Activated gamma-delta T cell treated with anti-CD3 and anti-CD28 coated beads, Interleukin-2, amount 50 U/mL, for 16 hours (primary cell): ENCODE measurements around the gene CCND2.
A peak's percentile ranks its signal among the peaks of the same experiment; 100 is the strongest.

Source experiments
- DNase-seq: peaks from one replicate; pipeline ENCODE4 v3.0.0-alpha.2; 2020; ENCODE audit warnings: low read depth

CCND2 gene

GRCh38 chr12:4289998-4290790 lies 16.6 kb downstream of the CCND2 start:
- DNase-seq: no peak

GRCh38 chr12:4292341-4293073 lies 18.9 kb downstream of the CCND2 start:
- DNase-seq: no peak

- DNase-seq: no peak
Observed at GRCh38 chr12:4293299-4293965, 19.9 kb downstream of the CCND2 start.

- no peak for DNase-seq
Observed at GRCh38 chr12:4293966-4294505, 20.5 kb downstream of the CCND2 start.

GRCh38 chr12:4296751-4297150 lies 23.2 kb downstream of the CCND2 start:
- no peak for DNase-seq

- no peak for DNase-seq
Observed at GRCh38 chr12:4297617-4298016, 24.1 kb downstream of the CCND2 start.

GRCh38 chr12:4300883-4301282 lies 27.3 kb downstream of the CCND2 start:
- no peak for DNase-seq

GRCh38 chr12:4301932-4302501 lies 28.5 kb downstream of the CCND2 start:
- no peak for DNase-seq

GRCh38 chr12:4302881-4303280 lies 29.3 kb downstream of the CCND2 start:
- no peak for DNase-seq

GRCh38 chr12:4303750-4304149 lies 30.2 kb downstream of the CCND2 start:
- DNase-seq: no peak

- no peak for DNase-seq
Observed at GRCh38 chr12:4307593-4308333, 34.2 kb downstream of the CCND2 start.

GRCh38 chr12:4308334-4308950 lies 34.9 kb downstream of the CCND2 start:
- no peak for DNase-seq

GRCh38 chr12:4311776-4312175 lies 38.2 kb downstream of the CCND2 start:
- no peak for DNase-seq

GRCh38 chr12:4312251-4312650 lies 38.7 kb downstream of the CCND2 start:
- DNase-seq: no peak

- DNase-seq: no peak
Observed at GRCh38 chr12:4320497-4320852, 46.9 kb downstream of the CCND2 start.

- peak; percentile 87 for DNase-seq
Observed at GRCh38 chr12:4320853-4321701, 47.5 kb downstream of the CCND2 start, which contains the start of gene TIGAR. TSS of gene TIGAR (plus strand) at chr12:4321213. CDS start at chr12:4321272, 59 bp downstream.

GRCh38 chr12:4322726-4323125 lies 49.2 kb downstream of the CCND2 start:
- no peak for DNase-seq
